ENCODE data around the gene WNT7B.

WNT7B gene

DNA sequence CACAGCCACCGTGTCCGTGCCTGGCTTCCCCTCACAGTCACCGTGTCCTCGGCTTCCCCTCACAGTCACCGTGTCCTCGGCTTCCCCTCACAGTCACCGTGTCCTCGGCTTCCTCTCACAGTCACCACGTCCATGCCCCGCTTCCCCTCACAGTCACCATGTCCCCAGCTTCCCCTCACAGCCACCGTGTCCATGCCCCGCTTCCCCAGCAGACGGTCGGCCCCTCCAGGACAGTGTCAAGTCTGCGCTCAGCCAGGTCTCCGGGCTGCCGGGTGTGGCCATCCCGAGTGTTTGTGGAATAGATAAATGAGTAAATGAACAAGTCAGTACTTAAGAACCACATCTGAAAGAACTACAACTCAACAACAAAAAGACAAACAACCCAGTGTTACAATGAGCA lies 23.8 kb downstream of the WNT7B start:
- DNase-seq (ENCODE audit: low read depth), result no peak

DNA sequence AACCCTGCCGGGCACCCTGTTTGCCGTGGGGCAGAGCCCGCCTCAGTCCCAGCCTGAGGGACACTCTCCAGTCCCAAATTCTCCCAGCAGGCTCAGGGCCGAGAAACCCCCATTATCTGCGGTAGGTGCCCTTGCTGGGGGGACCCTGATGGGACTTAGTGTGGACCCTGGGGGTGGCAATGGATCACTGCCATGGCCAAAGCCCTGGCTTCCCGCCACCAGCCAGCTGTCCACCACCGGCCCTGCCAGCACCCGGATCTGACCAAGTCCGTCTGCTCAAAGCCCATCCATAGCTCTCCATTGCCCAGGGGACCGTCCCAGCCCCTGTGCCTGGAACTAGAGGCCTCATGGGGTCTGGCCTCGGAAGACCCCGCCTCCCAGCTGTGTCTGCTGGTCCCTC lies 24.4 kb downstream of the WNT7B start:
- no peak for DNase-seq (ENCODE audit: low read depth)

DNA sequence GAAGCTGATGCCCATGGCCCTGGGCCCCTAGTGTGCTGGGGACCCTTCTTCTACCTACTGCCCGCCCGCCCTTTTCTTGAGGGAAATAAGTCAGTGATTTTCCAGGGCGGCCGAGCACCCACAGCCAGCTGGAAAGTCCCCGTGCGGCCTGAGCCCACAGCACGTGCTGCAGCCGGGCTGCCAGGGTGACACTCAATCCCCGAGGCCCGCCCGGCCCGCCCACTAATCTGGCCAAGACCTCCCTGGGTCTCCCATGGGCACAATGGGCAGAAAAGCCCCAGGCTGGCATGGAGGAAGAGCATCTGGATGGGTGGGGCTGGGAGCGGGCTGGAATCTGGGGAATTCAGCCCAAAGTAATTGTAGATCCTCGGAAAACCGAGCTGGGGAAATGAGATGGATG lies 24.8 kb downstream of the WNT7B start:
- no peak for DNase-seq (ENCODE audit: low read depth)

DNA sequence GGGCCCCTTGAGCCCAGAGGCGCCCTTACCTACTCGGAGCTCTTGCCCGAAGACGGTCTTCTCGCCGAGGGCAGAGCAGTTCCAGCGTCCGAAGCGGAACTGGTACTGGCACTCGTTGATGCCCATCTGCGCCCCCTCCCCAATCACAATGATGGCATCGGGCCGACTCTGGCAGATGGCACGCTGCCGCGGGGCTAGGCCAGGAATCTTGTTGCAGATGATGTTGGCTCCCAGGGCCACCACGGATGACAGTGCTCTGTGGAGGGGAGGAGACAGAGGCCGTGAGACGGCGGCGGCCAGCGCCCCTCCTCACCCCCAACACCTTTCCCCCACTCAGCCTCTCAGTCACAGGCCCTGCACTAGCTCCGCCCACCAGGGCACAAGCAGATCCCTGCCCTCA lies 27.1 kb downstream of the WNT7B start:
- DNase-seq (ENCODE audit: low read depth), result no peak

DNA sequence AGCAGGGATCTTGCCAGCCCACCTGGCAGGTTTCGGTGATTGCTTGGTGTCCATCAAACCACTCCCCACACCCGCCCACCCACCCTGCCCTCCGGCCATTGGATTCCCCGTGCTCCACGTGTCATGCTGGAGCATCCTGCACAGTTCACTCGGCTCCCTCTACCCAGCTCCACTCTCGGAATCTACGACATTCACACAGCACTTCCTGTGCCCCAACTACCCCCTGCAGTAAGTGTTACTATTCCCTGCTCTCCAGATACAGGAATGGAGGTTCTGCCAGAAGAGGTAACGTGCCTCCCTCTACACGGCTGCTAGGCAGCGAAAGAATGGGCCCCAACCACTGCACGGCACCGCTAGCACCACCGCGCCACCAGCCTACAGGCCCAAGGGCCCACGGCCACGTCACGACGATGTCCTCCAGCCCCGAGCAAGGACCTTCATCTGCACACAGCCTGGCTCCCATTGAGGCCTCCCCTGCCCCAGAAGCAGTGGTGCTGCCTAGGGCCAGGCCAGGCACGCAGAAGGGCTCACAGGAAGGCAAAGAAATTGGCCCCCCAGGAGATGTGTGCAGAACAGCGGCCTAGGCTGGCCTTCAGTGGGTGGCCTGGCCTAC lies 27.6 kb downstream of the WNT7B start:
- no peak for DNase-seq (ENCODE audit: low read depth)

DNA sequence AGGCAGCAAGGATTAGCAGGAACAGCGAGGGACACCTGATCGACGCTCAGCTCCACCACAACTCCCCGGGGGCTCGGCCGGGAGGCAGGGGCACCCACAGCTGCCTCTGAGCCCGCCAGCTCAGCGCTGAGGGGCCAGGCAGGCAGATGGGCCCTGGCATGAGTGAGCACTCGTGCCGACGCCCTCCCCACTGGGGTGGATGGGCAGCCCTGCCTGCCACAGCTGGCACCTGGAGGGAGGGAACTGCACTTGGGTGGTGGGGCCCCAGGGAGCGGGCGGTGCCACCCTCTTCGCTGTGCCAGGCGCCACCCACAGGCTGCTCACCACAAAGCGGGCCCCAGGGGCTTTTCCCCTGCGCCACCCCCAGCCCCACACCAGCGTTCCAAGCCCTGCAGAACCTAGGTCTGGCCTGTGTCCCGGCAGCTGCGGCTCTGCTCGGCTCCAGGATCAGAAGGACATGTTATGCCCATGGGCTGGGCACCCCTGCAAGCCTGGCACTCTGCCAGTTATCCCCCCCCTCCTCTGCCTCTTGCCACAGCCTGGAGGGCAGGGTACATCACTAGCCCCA lies 28.8 kb downstream of the WNT7B start:
- no peak for DNase-seq (ENCODE audit: low read depth)

DNA sequence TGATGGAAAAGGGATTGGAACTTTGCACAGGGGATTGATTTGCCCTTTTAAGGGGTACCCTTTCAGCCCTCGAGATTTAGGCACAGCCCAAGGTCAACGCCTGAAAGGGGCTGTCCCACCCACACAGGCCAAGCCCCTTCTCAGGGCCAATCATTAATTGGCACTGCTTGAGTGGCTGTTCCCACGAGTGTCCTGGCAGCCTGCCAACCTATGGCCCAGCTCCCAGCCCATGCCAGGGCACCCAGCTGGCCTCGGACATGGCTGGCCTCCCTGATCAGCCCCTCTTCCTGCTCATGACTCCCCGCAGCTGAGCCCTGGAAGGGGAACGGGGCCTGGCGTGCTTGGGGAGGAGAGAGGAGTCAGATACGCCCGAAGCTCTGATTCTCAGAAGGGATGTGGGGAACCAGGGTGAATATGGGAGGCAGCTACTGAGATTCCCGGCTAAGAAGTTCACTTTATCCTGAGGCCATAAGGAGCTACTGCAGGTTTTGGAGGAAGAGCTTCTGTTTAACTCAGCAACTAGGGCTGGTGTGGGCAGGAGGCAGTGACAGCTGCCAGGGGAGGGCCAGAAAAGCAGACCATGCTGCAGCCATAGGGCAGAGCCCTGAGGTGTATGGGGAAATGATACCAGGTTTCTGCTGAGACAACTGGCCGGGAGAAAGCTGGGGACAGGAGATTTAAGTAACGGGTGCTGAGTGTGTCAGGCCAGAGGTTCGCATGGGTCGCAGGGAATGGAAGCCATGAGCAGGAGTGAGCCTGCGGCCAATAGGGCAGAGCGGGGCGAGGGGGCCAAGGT lies 30.0 kb downstream of the WNT7B start:
- no peak for DNase-seq (ENCODE audit: low read depth)

DNA sequence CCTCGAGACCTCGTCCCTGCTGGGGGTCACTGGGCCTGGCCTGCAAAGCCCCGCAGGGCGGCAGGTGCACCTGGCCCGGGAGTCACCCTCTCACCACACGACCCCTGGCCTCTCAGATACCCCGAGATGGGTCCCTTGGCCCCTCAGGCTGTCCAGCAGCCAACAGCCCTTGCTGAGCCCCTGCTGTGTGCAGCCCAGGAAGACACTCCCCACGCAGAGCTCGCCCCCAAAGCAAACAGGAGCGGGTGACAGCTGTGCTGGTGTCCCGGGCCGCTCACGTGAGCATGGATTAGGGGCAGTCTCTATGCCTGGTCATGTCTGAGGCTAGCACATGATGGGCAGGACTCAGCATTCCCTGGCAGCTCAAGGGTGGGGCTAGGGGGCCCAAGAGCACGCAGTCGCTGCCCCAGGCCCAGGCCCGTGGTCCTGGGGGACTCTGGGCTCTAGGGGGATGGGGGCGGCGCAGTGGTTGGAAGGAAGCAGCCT lies 31.3 kb downstream of the WNT7B start:
- DNase-seq (ENCODE audit: low read depth), result no peak

DNA sequence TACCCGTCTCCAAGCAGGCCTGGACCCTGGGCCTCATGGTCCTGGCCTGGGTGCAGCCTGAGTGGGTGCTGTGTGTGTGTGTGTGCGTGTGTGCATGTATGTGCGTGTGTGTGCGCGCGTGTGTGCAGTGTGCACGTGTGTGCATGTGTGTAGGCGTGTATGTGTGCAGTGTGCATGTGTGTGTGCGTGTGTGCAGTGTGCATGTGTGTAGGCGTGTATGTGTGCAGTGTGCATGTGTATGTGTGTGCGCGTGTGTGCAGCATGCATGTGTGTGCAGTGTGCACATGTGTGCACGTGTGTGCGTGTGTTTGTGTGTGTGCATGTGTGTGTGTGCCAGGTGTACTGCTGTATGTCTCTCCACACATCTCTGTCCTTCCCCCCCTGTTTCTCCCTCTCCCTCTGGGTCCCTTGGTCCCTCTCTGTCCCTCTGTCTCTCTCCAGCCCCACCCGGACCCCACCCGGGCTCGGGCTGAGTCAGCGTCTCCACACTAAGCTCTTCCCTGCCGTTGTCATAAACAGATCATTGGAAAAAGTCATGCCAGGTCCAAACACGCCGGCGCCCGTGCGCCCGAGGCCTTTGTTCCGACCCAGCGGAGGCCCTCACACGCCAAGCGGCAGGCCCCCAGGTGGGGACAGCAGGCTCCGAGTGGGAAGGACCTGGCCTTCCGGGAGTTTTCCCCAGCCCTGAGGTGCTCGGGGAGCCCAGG lies 34.0 kb downstream of the WNT7B start:
- DNase-seq (ENCODE audit: low read depth), result no peak

DNA sequence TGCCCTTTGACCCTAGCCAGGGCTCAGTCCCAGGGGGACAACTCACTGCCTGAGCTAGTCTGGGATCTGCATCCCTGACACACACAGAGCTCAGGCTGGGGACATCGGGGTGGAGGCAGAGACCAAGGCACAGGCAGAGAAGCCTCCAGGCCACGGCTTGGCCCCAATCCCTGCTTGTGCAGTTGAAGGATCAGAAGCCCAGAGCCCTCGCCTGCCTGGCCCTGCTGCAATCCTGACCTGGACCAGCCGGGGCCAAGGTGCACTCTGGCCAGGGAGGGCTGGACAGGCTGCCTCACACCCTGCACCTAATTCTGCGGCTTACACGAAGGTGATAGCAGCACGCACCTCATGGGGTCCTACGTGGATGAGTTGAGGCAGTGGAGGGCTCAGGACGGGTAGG lies 34.6 kb downstream of the WNT7B start:
- DNase-seq (ENCODE audit: low read depth), result no peak

DNA sequence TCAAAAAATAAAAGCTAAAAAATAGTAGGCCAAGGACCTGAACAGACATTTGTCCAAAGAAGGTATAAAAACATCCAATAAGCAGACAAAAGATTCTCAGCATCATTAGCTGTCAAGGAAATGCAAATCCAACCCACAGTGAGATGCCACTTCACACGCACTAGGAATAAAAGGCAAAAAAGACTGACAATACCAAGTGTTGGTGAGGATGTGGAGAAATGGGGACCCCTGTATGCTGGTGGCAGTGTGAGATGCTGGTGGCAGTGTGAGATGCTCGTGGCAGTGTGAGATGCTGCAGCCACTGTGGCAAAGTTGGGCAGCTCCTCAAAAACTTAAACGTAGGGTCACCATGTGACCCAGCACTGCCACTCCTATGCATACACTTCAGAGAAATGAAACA lies 38.0 kb downstream of the WNT7B start:
- DNase-seq (ENCODE audit: low read depth), result no peak

DNA sequence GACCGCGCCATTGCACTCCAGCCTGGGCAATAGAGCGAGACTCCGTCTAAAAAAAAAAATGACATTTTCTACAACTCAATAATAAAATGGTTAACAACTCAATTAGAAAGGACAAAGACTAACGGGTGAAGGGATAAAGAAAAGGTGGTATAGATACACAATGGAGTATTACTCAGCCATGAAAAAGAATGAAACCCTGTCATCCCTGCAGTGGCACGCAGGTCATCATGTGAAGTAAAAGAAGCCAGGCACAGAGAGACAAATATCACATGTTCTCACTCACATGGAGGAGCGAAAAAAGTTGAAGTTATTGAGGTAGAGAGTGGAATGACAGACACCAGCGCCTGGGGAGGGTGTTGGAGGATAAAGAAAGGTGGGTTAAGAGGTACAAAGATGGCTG lies 39.0 kb downstream of the WNT7B start:
- no peak for DNase-seq (ENCODE audit: low read depth)

DNA sequence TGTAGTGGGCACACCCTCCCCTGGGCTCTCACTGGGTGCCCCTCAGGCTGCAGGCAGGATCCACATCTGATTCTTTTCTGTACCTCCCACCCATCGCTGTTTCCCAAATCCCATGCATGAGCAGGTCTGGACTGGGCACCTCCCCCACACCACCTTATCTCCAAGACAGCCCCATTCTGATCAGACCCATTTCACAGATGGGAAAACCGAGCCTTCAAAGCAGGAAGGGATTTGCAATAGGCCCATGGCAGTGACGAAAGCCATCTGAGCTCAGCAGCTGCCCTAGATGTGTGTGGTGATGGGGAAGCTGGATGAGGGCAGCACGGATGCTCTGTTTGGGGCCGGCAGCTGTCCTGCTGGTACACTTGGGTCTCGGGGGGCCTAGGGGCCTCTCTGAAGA lies 41.4 kb downstream of the WNT7B start:
- DNase-seq (ENCODE audit: low read depth), result no peak

DNA sequence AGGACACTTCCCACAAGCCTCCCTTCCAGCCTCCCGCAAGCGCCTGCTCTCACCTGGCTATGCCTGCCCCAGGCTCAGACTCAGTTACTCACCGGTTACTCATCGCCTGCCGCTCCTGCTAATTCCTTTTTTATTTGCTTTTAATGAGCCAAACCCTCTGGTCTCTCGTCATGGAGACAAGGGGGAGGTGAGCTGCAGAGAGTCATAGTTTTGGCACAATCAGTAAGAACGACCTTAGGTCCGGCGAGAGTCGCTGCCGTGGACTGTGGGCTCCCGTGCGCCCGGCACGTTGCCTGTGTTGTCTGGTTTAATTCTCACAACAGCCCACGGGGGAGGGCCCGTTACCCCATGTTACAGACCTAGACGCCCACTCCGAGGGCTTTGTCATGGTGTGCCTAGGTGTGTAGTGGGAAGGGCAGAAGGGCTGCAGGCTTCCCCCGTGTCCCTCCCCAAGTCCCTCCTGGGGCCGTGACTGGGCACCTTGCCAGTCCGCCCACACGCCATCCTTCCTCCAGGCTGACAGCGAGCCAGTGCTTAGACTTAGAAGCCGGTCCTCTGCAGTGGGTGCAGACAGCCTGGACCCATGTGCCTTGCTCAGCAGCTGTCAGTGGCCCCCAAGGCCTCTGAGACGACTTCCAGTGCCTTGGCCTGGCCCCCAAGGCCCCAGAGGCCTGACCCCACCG lies 42.2 kb downstream of the WNT7B start:
- DNase-seq (ENCODE audit: low read depth), result no peak

DNA sequence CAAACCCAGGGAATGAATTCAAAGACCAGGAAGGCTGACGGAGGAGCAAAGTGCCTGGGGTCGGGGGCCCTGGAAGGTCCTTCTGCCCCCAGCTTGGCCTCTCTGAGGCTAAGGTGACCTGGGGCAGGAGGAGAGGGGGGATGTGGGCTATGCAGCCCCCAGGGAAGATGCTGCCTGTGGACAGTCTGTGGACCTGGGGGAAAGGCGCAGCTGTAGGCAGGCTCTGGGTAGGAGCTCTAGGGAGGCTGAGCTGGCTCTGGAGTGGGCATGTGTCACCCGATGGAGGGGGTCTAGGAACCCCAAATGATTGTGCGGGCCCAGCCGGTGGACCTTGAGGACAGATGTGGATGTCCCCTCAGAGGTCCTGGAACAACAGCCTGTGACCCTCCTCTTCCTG lies 42.8 kb downstream of the WNT7B start:
- no peak for DNase-seq (ENCODE audit: low read depth)

DNA sequence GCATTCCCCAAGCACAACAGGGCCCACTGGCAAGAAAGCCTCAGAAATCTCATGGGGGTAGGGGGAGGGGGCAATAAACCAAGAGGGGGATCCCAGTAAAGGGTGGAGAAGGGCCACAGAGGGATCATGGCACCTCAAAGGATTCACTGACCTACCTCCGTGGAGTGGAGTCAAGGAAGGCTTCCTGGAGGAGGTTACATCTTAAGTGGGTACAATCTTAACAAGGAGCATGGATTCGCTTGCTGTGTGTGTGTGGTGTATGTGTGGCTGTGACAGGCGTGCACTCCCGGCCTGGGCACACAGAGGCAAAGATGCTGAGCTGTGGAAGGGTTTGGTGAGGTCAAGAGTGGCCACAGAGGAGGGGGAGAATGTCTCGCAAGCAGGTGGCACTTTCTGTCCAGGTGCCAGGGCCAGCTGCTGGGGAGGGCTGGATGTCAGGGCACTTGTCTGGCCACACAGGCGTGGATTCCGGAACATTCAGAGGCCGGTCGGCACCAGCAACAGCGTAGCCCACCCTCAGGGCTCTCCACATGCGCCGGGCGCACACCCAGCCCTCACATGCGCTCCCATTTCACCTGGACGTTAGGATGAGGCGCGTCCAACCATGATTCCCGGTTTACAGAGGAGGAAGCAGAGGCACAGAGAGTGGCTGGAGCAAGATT lies 43.3 kb downstream of the WNT7B start:
- no peak for DNase-seq (ENCODE audit: low read depth)

DNA sequence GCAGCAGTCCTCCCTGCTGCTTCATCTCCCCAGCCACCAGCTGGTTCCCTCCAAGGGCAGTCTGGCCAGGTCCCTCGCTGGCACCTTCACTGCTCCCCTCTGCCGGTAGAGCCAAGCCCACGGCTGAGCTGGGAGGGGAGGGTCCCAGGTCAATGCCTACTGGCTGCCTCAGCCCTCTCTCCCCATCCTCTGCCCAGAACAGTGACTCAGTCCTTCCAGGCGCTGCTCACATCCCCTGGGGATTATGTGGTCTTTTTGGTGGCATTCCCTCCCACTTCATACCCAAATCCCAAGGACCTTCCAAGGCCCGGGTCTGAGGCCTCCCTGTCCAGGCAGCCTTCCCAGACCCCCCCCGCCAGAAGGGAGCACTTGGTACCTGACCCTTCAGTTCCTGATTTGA lies 44.9 kb downstream of the WNT7B start:
- DNase-seq (ENCODE audit: low read depth), result no peak

DNA sequence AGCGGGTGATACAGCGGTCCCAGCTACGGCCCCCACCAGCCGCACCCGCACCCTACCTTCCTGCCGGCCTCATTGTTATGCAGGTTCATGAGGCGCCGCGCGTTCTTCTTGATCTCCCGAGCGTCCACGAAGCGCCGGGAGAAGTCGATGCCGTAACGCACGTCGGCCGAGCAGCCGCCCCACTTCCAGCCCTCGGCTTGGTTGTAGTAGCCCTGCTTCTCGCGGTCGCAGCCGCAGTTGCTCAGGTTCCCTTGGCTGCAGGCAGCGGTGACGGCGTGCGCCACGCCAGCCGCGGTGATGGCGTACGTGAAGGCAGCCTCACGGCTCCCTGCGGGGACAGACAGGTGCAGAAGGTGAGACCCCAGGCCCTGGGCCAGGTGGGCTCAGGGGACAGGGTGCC lies 45.9 kb downstream of the WNT7B start:
- no peak for DNase-seq (ENCODE audit: low read depth)

DNA sequence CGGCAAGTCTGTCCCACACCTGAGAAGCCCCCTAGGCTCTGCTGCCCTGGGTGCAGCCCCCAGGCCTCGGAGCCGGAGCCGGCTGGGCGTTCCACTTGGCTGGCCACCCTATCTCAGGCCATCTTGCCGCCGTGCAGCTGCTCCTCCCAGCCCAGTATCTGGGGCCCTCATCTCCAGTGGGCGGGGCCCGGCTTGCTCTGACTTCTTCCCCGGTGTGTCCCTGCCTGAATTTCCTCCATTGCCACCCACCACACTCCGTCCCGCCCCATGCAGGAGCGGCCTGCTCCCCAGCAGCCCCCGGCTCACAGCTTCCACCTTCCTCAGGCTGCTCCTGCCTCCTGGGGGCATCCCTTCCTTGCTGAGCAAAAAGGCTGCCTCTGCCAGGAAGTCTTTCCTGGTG lies 46.6 kb downstream of the WNT7B start:
- peak; percentile 3 for DNase-seq (ENCODE audit: low read depth)

DNA sequence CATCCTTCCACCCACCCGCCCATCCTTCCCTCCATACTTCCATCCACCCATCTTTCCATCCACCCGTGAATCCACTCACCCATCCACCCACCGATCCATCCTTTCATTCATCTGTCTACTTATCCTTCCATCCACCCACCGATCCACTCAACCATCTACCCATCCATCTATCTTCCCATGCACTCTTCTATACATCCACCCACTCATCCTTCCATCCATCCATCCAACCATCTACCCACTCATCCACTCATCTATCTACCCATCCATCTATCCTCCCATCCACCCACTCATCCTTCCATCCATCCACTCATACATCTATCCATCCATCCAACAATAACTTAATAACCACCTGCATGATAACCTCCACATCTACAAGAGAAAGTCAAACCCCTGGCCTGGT lies 47.3 kb downstream of the WNT7B start:
- no peak for DNase-seq (ENCODE audit: low read depth)

DNA sequence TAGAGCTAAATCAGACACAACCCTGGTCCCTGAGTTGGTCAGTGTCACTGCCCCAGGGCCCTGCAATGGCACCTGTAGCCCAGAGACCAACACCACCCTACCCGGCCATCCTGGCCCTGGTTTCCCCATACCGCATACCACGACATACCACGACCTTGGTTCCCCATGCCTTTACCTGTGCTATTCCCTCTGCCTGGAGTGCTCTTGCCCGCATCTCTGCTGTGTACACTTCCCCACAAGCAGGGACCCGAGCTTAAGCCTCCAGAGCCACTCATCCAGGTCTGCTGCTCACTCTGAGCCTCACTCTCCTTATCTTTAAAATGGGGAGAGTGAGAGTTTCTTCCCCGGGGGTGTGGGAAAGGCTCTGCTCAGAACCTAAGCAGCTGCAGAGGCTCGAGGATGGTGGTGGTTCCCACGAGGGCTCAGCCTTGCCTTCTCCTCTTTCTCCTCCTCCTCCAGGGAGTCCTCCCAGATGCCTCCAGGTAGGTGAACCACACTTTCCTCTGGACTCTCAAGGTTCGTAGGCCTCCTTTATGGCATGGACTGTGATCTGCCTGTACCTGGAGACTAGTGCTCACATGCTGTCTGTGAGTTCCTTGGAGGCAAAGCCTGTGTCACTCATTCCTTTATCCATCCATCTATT lies 48.1 kb downstream of the WNT7B start:
- no peak for DNase-seq (ENCODE audit: low read depth)

Measured in CMK (cell line).